ENCODE data around the gene TIMM44. TPM values are rescaled to one million over a fixed set of nuclear protein-coding genes. Genes with fewer than 3 reads are reported as not detected.

The TIMM44 gene
- total RNA-seq, 4 donors from 2014 or later = 60.1 to 91.3 (median 77.1) TPM

- 87 to 92% methylated on average over 36 to 38 of the region's 39 CpGs for WGBS, 2 donors
- peaks cover 0 to 33% of the 10 kb centered on the region in 2 donors for H3K27me3 ChIP-seq
- peaks cover 0 to 30% (median 18%) of the 10 kb centered on the region in 4 donors for H3K4me1 ChIP-seq
- H3K9me3 ChIP-seq = no peaks in the 10 kb centered on the region
- TF ChIP-seq EP300 (IDR thresholded peaks at IDR 0.05) (no peak), POLR2A (IDR thresholded peaks at IDR 0.05) (no peak), CTCF (IDR thresholded peaks at IDR 0.05) (no peak)
- H3K27ac ChIP-seq = no peak overlapping the region
- DNase-seq (ENCODE audit: low spot score in 2 of 2) = no peak
- H3K36me3 ChIP-seq = peaks cover 6 to 62% (median 22%) of the 10 kb centered on the region in 3 donors
- H3K4me3 ChIP-seq = no peak overlapping the region
Observed at GRCh38 chr19:7912697-7913564, 30.5 kb downstream of the TIMM44 start.

GRCh38 chr19:7912144-7912696 is 31.2 kb downstream of the TIMM44 start:
- H3K27ac ChIP-seq = no peak overlapping the region
- DNase-seq (ENCODE audit: low spot score in 2 of 2) = no peak
- H3K4me1 ChIP-seq = peaks cover 0 to 28% (median 10%) of the 10 kb centered on the region in 4 donors
- H3K9me3 ChIP-seq = no peaks in the 10 kb centered on the region
- H3K4me3 ChIP-seq = no peak overlapping the region
- no peak for TF ChIP-seq EP300 (IDR thresholded peaks at IDR 0.05)
- TF ChIP-seq POLR2A (IDR thresholded peaks at IDR 0.05) = no peak
- TF ChIP-seq CTCF (IDR thresholded peaks at IDR 0.05) = no peak
- 93 to 95% methylated on average over 16 to 18 of the region's 31 CpGs for WGBS, 2 donors
- peaks cover 0 to 26% of the 10 kb centered on the region in 2 donors for H3K27me3 ChIP-seq
- H3K36me3 ChIP-seq = peaks cover 6 to 68% (median 22%) of the 10 kb centered on the region in 3 donors

GRCh38 chr19:7911508-7912143 is 31.8 kb downstream of the TIMM44 start:
- H3K27me3 ChIP-seq = peaks cover 0 to 21% of the 10 kb centered on the region in 2 donors
- no peak overlapping the region for H3K4me3 ChIP-seq
- DNase-seq (ENCODE audit: low spot score in 2 of 2) = no peak
- peaks cover 0 to 27% (median 8%) of the 10 kb centered on the region in 4 donors for H3K4me1 ChIP-seq
- H3K36me3 ChIP-seq = peaks cover 6 to 73% (median 22%) of the 10 kb centered on the region in 3 donors
- H3K27ac ChIP-seq = no peak overlapping the region
- H3K9me3 ChIP-seq = no peaks in the 10 kb centered on the region
- WGBS, 2 donors = 84 to 86% methylated on average over 15 to 17 of the region's 18 CpGs
- TF ChIP-seq CTCF (IDR thresholded peaks at IDR 0.05) (no peak), EP300 (IDR thresholded peaks at IDR 0.05) (no peak), POLR2A (IDR thresholded peaks at IDR 0.05) (no peak)

GRCh38 chr19:7910321-7911161 is 32.9 kb downstream of the TIMM44 start:
- H3K9me3 ChIP-seq = no peaks in the 10 kb centered on the region
- peaks cover 0 to 11% of the 10 kb centered on the region in 2 donors for H3K27me3 ChIP-seq

More at GRCh38 chr19:7910321-7911161, 32.9 kb downstream of the TIMM44 start:
- Histone ChIP-seq H3K4me3 (no peak overlapping the region), H3K4me1 (peaks cover 0 to 28% (median under 1%) of the 10 kb centered on the region in 4 donors), H3K36me3 (peaks cover 6 to 84% (median 22%) of the 10 kb centered on the region in 3 donors), H3K27ac (no peak overlapping the region)
- DNase-seq (ENCODE audit: low spot score in 2 of 2) = no peak
- WGBS, 2 donors = 89 to 91% methylated on average over 48 to 52 of the region's 54 CpGs
- TF ChIP-seq EP300 (IDR thresholded peaks at IDR 0.05) = no peak

Data from tibial nerve (tissue), 4 donors.